Skeletal muscle tissue (tissue), 4 donors: ENCODE data around the gene ARF6. TPM values are rescaled to one million over a fixed set of nuclear protein-coding genes. Genes with fewer than 3 reads are reported as not detected.
"Not testable (repeated sequence)": the region's sequence is repeated elsewhere in the genome, so short reads cannot be mapped to it uniquely, and the experiment has no call there.

Experiments
- H3K27ac ChIP-seq: one replicate; pipeline ENCODE4 v1.7.0; 2013; ENCODE audit warnings: mild to moderate bottlenecking, low read depth, low read length, inconsistent platforms
- H3K27me3 ChIP-seq, 3 donors: one replicate each; pipeline ENCODE4 v1.7.0; 2013; ENCODE audit warnings: low read length in 3 of 3; ENCODE audit not compliant: control insufficient read depth in 3 of 3, insufficient read depth in 3 of 3
- H3K36me3 ChIP-seq, 3 donors: one replicate each; pipeline ENCODE4 v1.7.0; 2013; ENCODE audit warnings: low read length in 3 of 3; ENCODE audit not compliant: control insufficient read depth in 3 of 3, insufficient read depth in 3 of 3
- H3K4me1 ChIP-seq, 3 donors: one replicate each; pipeline ENCODE4 v1.7.0; 2013; ENCODE audit warnings: low read length in 3 of 3, mild to moderate bottlenecking in 3 of 3; ENCODE audit not compliant: control insufficient read depth in 3 of 3, insufficient read depth in 3 of 3
- H3K4me3 ChIP-seq, 3 donors: one replicate each; pipeline ENCODE4 v1.7.0; 2013; ENCODE audit warnings: low read length in 3 of 3
- H3K9ac ChIP-seq, 3 donors: one replicate each; pipeline ENCODE4 v1.7.0; 2013; ENCODE audit warnings: low read length in 3 of 3, mild to moderate bottlenecking in 3 of 3, moderate library complexity in 2 of 3, low read depth in 1 of 3
- H3K9me3 ChIP-seq, 3 donors: one replicate each; pipeline ENCODE4 v1.7.0; 2013; ENCODE audit warnings: low read length in 3 of 3; ENCODE audit not compliant: control insufficient read depth in 3 of 3
- total RNA-seq: library from RNA; depleted of rRNA; stranded (reverse); fragments of >200 nt; gene quantifications from one replicate; pipeline ENCODE4 v1.2.3, GENCODE V29; 2014
- donor health status: Osteomylitis.

Gene ARF6
- total RNA-seq, 1 donor from 2014 or later = 24.5 TPM

- Histone ChIP-seq H3K4me1 (no peaks in the 10 kb centered on the region), H3K9me3 (no peaks in the 10 kb centered on the region), H3K27ac (no peak overlapping the region), H3K9ac (no peak overlapping the region), H3K27me3 (no peaks in the 10 kb centered on the region), H3K36me3 (no peaks in the 10 kb centered on the region), H3K4me3 (no peak overlapping the region)
Measured at GRCh38 chr14:49935526-49935925, 42.6 kb downstream of the ARF6 start.

DNA sequence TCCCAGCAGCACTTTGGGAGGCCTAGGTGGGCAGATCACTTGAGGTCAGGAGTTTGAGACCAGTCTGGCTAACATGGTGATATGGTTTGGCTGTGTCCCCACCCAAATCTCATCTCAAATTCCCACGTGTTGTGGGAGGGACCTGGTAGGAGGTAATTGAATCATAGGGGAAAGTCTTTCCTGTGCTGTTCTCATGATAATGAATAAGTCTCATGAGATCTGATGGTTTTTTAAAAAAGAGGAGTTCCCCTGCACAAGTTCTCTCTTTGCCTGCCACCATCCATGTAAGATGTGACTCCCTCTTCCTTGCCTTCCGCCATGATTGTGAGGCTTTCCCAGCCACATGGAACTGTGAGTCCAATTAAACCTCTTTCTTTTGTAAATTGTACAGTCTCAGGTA is 43.4 kb downstream of the ARF6 start:
- not testable (repeated sequence) for H3K9me3 ChIP-seq, H3K4me3 ChIP-seq, H3K36me3 ChIP-seq, H3K27ac ChIP-seq, H3K4me1 ChIP-seq, H3K27me3 ChIP-seq, H3K9ac ChIP-seq

- H3K9ac ChIP-seq, H3K9me3 ChIP-seq, H3K4me3 ChIP-seq, H3K36me3 ChIP-seq, H3K4me1 ChIP-seq, H3K27ac ChIP-seq, H3K27me3 ChIP-seq: not testable (repeated sequence)
Measured at GRCh38 chr14:49936882-49937281, 44.0 kb downstream of the ARF6 start.

GRCh38 chr14:49939215-49939614 is 46.3 kb downstream of the ARF6 start:
- not testable (repeated sequence) for H3K4me3 ChIP-seq, H3K9ac ChIP-seq, H3K9me3 ChIP-seq, H3K27ac ChIP-seq, H3K36me3 ChIP-seq, H3K4me1 ChIP-seq, H3K27me3 ChIP-seq

DNA sequence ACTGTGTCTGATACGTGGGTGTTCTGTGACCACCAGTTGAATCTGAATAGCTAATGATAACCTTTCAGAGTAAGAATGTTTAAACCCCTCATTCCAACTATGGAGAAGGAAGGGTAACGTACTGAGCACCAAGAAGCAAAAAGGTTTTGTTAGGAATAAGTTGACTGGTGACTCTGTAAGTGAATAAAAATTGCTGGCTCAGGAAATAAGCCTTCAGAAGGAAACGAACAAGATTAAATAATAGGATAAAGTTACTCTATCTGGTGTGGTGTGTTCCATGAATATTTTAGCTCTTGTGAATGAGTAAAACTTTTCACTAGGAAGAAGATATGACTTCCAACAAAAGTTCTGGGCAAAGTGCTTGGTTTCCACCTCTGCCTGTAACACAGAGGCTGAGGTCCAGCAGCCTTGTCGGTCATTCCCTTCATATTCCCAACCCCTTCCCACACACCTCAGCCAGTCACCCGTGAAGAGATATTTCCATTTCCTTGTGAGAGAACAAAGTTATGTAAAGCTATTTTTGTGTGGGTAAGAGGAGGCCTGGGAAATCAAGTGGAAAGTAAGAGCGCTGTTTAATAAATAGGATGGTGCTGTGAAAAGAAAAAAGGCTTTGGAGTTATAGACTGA is 47.1 kb downstream of the ARF6 start:
- Histone ChIP-seq H3K9me3 (no peaks in the 10 kb centered on the region), H3K4me1 (no peaks in the 10 kb centered on the region), H3K4me3 (no peak overlapping the region), H3K9ac (no peak overlapping the region), H3K27ac (no peak overlapping the region), H3K27me3 (no peaks in the 10 kb centered on the region), H3K36me3 (no peaks in the 10 kb centered on the region)

GRCh38 chr14:49940808-49941421 is 48.0 kb downstream of the ARF6 start:
- Histone ChIP-seq H3K4me3 (no peak overlapping the region), H3K27me3 (no peaks in the 10 kb centered on the region), H3K9me3 (no peaks in the 10 kb centered on the region), H3K27ac (no peak overlapping the region), H3K4me1 (peaks cover 0 to 2% (median 2%) of the 10 kb centered on the region in 3 donors), H3K9ac (no peak overlapping the region), H3K36me3 (no peaks in the 10 kb centered on the region)

GRCh38 chr14:49942090-49942489 is 49.2 kb downstream of the ARF6 start:
- Histone ChIP-seq H3K4me3 (no peak overlapping the region), H3K4me1 (peaks cover 5 to 8% (median 8%) of the 10 kb centered on the region in 3 donors), H3K9me3 (no peaks in the 10 kb centered on the region), H3K36me3 (no peaks in the 10 kb centered on the region), H3K27ac (no peak overlapping the region), H3K9ac (no peak overlapping the region), H3K27me3 (no peaks in the 10 kb centered on the region)

DNA sequence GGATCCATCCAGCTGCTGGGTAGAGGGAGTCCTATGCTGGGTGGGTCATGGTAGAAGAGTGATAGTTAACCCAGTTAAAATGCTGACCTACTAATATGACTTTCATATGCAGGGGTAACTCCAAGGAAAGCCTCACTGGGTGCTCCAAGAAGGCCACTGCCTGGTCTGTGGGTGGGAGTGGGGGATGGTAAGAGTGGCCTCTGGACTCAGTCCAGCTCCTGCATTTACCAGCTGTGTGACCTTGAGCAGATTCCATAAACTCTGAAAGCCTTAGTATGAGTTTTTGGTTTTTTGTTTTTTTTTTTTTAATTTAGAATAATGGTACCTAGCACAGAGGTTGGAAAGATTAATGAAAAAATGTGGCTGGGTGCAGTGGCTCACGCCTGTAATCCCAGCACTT is 51.6 kb downstream of the ARF6 start:
- no peaks in the 10 kb centered on the region for H3K36me3 ChIP-seq
- no peaks in the 10 kb centered on the region for H3K27me3 ChIP-seq
- H3K4me3 ChIP-seq = no peak overlapping the region
- H3K4me1 ChIP-seq = peaks cover 5 to 8% (median 8%) of the 10 kb centered on the region in 3 donors
- no peak overlapping the region for H3K9ac ChIP-seq
- H3K27ac ChIP-seq = no peak overlapping the region
- H3K9me3 ChIP-seq = no peaks in the 10 kb centered on the region

DNA sequence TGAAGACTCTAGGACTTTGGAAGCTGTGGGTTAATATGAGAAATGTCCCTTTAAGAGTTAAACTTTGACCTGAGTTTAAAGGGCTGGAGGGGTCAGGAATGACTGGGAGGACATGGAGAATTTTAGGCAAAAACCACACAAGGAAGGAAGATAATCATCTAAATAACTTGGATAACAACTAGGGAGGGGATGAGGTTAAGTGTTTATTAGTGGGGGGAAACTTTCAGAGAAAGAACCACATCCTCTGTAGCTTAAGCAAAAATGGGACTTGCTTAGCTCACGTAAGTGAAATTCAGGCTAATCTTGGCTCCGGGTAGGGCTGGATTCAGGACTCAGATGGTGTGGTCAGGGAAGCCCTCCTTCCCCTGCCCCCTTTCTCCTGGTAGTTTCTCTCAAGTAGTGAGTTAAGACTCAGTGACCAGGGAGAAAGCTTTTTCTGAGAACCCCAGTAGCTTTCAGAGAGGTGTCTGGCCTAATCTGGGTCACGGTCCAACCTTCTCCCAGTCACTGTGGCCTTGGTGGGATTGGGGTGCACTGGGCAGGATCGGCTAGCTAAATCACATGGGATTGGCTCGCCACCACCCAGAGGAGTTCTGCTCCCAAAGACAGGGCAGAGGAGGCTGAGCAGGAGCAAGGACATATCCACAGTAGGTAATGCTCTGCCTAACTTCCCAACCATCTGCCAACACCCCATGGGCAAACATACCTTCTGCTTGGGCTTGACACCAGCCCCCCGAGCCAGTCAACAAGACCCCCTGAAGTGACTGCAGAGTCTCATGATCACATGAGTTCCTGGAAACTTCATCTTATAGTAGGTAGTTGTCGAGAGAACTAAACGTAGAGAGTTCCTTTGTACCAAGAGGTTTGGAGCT is 52.8 kb downstream of the ARF6 start:
- H3K4me1 ChIP-seq = peaks cover 5 to 8% (median 8%) of the 10 kb centered on the region in 3 donors
- no peaks in the 10 kb centered on the region for H3K36me3 ChIP-seq
- H3K27me3 ChIP-seq = no peaks in the 10 kb centered on the region
- no peaks in the 10 kb centered on the region for H3K9me3 ChIP-seq
- no peak overlapping the region for H3K9ac ChIP-seq
- no peak overlapping the region for H3K4me3 ChIP-seq
- no peak overlapping the region for H3K27ac ChIP-seq
